Endothelial cell (in vitro differentiated cells): Measurements from ENCODE around the gene ACOT11. TPM values are rescaled to one million over a fixed set of nuclear protein-coding genes. Genes with fewer than 3 reads are reported as not detected.

Experiments
- DNase-seq: peaks from one replicate; pipeline ENCODE4 v3.0.0; 2021; ENCODE audit warnings: low spot score
- H3K27ac Mint-ChIP-seq: one replicate; pipeline ENCODE4 v1.8.0; 2021; ENCODE audit warnings: mixed read lengths, inconsistent platforms; ENCODE audit not compliant: unreplicated experiment
- H3K27me3 Mint-ChIP-seq: one replicate; pipeline ENCODE4 v1.8.0; 2021; ENCODE audit warnings: mild to moderate bottlenecking, moderate library complexity, mixed read lengths, inconsistent platforms; ENCODE audit not compliant: unreplicated experiment
- H3K36me3 Mint-ChIP-seq: one replicate; pipeline ENCODE4 v1.8.0; 2021; ENCODE audit warnings: mild to moderate bottlenecking, low read depth, mixed read lengths, inconsistent platforms; ENCODE audit not compliant: unreplicated experiment
- H3K4me1 Mint-ChIP-seq: one replicate; pipeline ENCODE4 v1.8.0; 2021; ENCODE audit warnings: mild to moderate bottlenecking, mixed read lengths, inconsistent platforms; ENCODE audit not compliant: unreplicated experiment
- H3K4me3 Mint-ChIP-seq: one replicate; pipeline ENCODE4 v1.8.0; 2021; ENCODE audit warnings: mild to moderate bottlenecking, mixed read lengths, inconsistent platforms; ENCODE audit not compliant: unreplicated experiment
- H3K9me3 Mint-ChIP-seq: one replicate; pipeline ENCODE4 v1.8.0; 2021; ENCODE audit warnings: mixed read lengths, inconsistent platforms; ENCODE audit not compliant: unreplicated experiment
- CTCF ChIP-seq: fragments of 200-600 bp; sonication (generic); IDR thresholded peaks from one replicate; pipeline ENCODE4 v1.5.0; 2021; ENCODE audit warnings: antibody characterized with exemption; ENCODE audit not compliant: unreplicated experiment
- total RNA-seq: library from RNA; stranded (reverse); fragmentation: NEBNext Ultra II Directional; extraction: Animal tissue kit (Norgen Biotek cat#: 25700); gene quantifications from one replicate; pipeline ENCODE4 v1.2.1, GENCODE V29; 2021; ENCODE audit not compliant: unreplicated experiment

ACOT11 gene
- total RNA-seq, 1 donor from 2014 or later: 35.6 TPM

GRCh38 chr1:54545916-54546635, 2.0 kb upstream of the ACOT11 start:
- no peak overlapping the region for H3K27ac Mint-ChIP-seq

GRCh38 chr1:54546651-54547401, 1.2 kb upstream of the ACOT11 start:
- peaks cover 10% of the 10 kb centered on the region for H3K36me3 Mint-ChIP-seq

More at GRCh38 chr1:54545916-54546635, 2.0 kb upstream of the ACOT11 start:
- Mint-ChIP-seq H3K4me1 (peaks cover 57% of the 10 kb centered on the region), H3K27me3 (peaks cover 14% of the 10 kb centered on the region), H3K4me3 (no peak overlapping the region), H3K9me3 (no peaks in the 10 kb centered on the region), H3K36me3 (peaks cover 10% of the 10 kb centered on the region)
- no peak for TF ChIP-seq CTCF
- no peak for DNase-seq

GRCh38 chr1:54548389-54549044, 489 bp downstream of the ACOT11 start:
- Mint-ChIP-seq H3K36me3 (peaks cover 11% of the 10 kb centered on the region), H3K4me1 (peaks cover 45% of the 10 kb centered on the region), H3K27me3 (peaks cover 11% of the 10 kb centered on the region), H3K4me3 (no peak overlapping the region), H3K27ac (no peak overlapping the region), H3K9me3 (no peaks in the 10 kb centered on the region)
- TF ChIP-seq CTCF: no peak
- DNase-seq: no peak

More at GRCh38 chr1:54546651-54547401, 1.2 kb upstream of the ACOT11 start:
- TF ChIP-seq CTCF: no peak
- peaks cover 14% of the 10 kb centered on the region for H3K27me3 Mint-ChIP-seq
- H3K9me3 Mint-ChIP-seq: no peaks in the 10 kb centered on the region
- peaks cover 52% of the 10 kb centered on the region for H3K4me1 Mint-ChIP-seq
- no peak for DNase-seq
- H3K27ac Mint-ChIP-seq: no peak overlapping the region
- H3K4me3 Mint-ChIP-seq: peak overlapping the region; percentile 40

- no peak for TF ChIP-seq CTCF
- Mint-ChIP-seq H3K9me3 (no peaks in the 10 kb centered on the region), H3K36me3 (peaks cover 16% of the 10 kb centered on the region), H3K27me3 (peaks cover 11% of the 10 kb centered on the region), H3K27ac (no peak overlapping the region), H3K4me1 (peaks cover 37% of the 10 kb centered on the region), H3K4me3 (peak overlapping the region; percentile 54)
- no peak for DNase-seq
Observed at GRCh38 chr1:54549181-54549924, 1.3 kb downstream of the ACOT11 start.
